Astrocyte of the hippocampus (primary cell): ENCODE measurements around the gene OR51G2.
"Not testable (repeated sequence)": the region's sequence is repeated elsewhere in the genome, so short reads cannot be mapped to it uniquely, and the experiment has no call there.

Experiments
- DNase-seq: peaks from one replicate; pipeline ENCODE4 v3.0.0; 2011; ENCODE audit warnings: low read depth, low spot score

Gene OR51G2, protein sequence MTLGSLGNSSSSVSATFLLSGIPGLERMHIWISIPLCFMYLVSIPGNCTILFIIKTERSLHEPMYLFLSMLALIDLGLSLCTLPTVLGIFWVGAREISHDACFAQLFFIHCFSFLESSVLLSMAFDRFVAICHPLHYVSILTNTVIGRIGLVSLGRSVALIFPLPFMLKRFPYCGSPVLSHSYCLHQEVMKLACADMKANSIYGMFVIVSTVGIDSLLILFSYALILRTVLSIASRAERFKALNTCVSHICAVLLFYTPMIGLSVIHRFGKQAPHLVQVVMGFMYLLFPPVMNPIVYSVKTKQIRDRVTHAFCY

DNA sequence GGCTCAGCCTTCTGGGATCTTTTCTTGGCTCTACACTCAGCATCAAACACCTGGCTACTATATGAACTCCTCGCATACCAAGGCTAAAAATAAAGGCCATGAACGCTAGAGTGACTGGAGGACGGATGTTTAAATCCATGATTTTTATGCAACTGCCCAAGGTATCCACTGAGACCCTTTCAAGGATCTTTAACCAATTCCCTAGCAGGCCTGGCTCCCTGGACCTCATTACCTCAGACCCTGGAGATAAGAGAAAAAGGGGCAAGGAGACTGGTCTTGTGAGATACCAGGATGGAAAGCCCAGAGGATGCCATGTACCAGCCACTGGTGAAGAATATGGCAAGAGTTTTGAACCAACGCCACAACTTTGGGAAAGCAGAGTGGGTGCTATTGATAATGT lies at the start of gene OR51G2:
TSS of gene OR51G2 (minus strand) at position 101 of the 400 bp plus-strand sequence. CDS start 3,687 bp downstream, outside the sequence.
- no peak for DNase-seq

DNA sequence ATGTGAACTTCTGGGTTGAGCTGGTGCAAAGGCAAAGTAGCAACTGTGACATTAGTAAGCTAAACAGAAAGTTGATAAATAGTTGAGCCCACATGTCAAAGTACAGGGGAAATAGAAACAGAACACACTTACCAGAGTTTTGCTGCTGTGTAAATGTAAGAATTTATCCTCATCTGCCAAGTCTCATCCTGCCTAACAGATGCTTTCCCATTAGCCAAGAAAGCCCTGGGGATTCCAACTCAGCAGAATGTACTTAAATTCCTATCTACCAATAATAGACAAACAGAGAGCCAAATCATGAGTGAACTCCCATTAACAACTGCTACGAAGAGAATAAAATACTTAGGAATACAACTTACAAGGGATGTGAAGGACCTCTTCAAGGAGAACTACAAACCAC lies 43.7 kb upstream of the OR51G2 start:
- no peak for DNase-seq

DNA sequence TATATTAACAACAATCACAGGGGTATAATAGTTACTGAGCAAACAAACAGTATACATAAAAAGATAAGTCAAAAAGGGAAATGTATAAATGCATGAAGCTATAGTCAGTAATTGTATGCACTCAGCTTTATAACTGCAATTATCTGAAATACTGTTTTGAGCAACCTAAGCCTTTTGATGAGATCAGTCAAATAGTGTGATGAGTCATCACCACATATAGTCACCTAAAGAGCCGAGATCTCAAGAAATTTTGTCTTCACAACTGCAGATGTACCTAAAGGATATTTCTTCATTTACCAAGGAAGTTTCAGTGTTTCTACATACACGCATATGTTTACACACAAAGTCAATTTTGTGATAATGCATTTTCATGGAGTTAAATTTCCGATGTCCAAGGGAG lies 41.7 kb upstream of the OR51G2 start:
- DNase-seq: no peak

DNA sequence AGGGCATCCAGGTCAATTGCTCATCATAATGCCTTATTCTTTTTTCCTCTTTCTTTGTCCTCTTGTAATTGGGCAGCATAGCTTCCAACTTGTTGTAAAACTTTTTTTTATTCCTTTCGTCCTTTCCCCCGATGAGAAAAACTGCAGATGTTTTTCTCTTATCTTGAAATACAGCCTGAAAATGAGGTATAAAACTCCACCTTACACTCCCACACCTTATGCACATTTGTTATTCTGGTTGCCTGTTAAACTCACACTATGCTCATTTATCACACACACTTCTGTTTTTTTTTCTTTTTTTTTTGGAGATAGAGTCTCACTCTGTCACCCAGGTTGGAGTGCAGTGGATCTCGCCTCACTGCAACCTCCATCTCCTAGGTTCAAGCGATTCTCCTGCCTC lies 38.2 kb upstream of the OR51G2 start:
- no peak for DNase-seq

DNA sequence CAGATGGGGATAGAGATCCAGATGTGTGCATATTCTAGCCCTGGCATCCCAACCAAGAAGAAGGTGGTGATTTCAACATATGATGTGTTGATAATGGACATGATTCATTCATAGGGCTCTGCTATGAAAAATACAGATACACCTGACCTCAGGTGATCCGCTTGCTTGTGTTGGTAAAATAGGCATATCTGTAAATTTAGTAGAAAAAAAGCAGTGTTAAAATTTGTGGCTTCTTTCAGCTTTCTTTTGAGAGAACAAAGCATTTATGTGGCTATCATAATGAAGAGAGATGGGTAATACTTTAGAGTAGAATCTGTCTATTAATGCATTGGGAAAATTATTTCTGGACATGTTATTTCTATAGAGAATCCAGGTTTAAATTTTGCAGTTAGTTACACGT lies 36.5 kb upstream of the OR51G2 start, which contains the start of gene OR51A2:
TSS of gene OR51A2 (minus strand) at position 101 of the 400 bp plus-strand sequence. CDS start at position 101, 0 bp downstream.
- not testable (repeated sequence) for DNase-seq

DNA sequence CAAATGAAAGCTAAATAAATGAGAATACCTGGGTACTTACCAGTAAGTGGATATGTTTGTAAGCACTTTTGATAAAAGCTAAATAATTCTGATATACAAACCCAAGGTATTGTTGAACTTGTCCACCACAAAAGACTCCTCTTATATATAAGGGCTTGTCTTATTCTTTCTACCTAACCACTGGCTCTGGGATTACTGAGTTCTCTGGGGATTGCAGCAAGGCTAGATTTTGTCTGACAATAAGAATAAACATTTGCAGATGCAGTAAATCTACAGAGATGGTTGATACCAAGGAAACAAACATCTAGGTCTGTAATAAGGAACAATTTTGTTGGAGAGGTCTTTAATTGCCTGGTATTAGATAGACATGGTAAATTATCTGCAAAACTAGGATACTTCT lies 28.4 kb upstream of the OR51G2 start, which contains the start of gene OR51A4:
TSS of gene OR51A4 (minus strand) at position 101 of the 400 bp plus-strand sequence. CDS start 505 bp downstream, outside the sequence.
- DNase-seq: no peak

DNA sequence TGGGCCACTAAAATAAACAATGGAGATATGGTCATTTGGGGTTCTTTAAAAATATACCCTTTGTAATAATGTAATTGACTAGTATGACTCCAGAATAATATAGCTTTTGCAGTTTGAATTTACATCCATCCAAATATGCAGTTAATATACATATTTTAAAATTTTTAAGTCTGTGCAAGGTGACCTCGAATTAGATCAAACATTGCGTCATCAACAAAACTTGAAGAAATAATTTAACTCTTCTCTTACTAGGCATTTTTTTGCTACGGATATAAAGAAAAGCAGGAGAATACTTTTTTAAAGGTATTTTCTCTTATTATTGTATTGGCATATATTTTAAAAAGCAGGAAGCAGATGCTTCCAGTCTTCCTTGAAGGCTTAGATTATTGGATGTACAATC lies 17.6 kb upstream of the OR51G2 start:
- no peak for DNase-seq

DNA sequence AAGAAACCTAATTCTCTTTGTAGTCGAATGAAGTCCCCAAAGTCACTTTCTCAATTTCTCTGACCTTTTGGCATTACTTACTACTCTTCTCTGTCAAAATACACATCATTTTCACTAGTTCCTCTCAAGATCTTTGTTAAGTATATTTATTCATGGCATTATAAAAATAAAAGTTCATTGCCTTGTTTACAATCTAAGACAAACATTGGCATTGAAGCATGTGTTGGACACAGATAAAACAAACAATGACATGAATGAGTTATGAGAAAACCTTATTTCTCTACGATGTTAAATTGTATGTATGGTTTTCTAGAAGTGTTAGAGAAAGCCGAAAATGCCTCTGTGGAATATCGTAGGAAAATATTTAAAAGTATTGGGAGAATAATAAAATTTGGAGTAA lies 13.6 kb upstream of the OR51G2 start:
- DNase-seq: no peak

DNA sequence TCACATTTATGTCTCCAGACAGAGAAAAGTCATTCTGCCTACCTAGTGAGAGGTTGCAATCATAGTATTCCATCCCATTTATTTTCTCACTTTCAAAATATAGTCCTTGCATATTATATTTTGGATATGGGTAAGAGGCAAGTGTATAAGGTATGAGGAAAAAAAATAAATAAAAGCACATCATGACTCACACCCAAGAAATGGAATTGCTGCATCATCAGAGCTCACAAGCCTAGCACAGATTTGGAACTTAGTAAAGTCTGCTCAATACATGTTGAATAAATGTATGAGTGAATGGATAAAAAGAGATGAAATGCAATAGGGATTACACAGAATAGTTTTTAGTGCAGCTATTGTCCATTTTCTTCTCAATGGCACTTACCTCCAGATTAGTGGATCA lies 7.5 kb upstream of the OR51G2 start:
- no peak for DNase-seq

DNA sequence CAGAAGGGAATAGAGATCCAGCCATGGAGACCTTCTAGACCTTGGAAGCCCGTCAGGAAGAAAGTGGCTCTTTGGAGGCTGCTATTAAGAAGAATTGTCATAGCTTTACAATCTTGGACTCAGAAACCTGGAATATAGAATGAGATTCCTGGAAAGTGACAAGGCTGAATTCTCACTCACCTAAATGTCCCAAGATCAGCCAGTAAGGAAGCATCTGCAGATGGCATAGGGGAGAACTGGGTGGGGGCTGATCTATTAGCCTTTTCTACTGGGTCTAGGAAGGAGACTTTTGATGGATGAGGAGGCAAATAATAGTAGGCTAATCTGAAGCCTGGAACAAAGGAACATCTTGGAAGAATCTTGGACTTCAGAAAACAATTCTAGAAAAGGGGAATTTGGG lies 5.1 kb upstream of the OR51G2 start, which contains the start of gene OR51G1:
TSS of gene OR51G1 (minus strand) at position 101 of the 400 bp plus-strand sequence. CDS start at position 101, 0 bp downstream.
- no peak for DNase-seq

DNA sequence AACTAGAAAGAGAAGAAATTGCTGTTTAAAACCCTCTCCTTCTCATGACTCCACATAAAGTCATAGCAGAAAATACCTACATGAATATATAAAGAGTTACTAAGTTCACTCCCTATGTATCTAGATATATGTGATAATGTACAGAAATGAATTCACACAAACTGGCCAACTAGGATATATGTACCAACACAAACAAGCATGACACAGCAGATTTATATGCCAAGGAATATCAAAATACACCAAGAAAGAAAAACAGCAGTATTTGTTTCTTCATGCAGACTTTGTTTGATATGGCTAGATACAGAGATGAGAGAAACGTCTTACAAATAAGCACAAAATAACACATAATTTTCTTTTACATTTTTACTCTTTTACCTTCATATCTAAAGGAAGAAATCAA lies 3.2 kb upstream of the OR51G2 start:
- no peak for DNase-seq

DNA sequence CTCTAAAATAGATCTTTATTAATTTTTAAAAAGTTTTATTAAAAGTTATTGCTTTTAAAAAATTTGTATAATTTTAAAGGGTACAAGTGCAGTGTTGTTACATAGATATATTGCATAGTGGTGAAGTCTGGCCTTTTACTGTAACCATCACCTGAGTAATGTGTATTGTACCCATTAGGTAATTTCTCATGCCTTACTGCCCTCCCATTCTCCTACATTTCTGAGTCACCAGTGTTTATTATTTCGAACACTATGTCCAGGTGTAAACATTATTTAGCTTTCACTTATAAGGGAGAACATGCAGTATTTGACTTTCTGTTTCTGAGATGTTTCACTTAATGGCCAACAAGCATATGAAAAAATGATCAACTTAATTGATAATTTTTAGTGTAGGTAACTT lies 2.6 kb upstream of the OR51G2 start:
- DNase-seq: no peak

DNA sequence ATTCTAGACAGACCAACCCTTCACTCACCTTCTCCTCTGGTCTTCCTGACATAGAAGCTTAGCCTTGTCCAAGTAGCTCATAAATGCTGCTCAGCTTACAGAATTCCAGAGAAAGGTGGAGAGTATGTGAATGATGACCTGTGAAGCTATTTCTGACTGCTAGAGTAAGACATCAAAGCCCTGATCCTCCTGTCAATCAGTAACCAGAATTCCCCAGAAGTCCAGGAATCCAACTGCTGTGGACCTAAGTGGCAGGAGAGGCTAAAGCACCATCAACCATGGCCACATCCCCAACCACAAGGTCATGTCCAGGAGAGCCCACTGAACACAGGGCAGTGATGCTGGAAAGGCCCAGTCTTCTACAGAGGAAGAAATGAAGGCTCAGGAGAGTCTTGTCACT lies 2.6 kb downstream of the OR51G2 start:
- no peak for DNase-seq

DNA sequence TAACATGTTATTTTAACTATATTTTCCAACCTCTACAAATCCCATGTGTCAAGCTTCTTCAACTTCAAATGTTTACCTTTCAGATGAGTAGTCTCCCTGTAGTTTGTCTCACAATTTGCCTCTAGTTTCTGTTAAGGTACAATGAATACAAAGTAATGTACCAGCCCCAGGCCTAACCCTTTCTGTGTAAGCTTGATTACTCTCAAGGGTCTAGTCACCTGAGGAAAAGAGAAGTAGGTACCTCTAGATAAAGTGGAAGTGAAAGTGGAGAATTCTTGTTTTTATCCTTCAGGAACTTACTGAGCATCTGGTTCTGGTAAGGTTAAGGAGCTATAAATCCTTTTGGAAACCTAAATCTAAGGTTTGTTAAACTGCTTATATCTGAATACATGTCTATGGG lies 15.7 kb downstream of the OR51G2 start, which contains the start of gene OR51A7:
TSS of gene OR51A7 (plus strand) at position 300 of the 400 bp plus-strand sequence. CDS start 3,587 bp downstream, outside the sequence.
- no peak for DNase-seq

DNA sequence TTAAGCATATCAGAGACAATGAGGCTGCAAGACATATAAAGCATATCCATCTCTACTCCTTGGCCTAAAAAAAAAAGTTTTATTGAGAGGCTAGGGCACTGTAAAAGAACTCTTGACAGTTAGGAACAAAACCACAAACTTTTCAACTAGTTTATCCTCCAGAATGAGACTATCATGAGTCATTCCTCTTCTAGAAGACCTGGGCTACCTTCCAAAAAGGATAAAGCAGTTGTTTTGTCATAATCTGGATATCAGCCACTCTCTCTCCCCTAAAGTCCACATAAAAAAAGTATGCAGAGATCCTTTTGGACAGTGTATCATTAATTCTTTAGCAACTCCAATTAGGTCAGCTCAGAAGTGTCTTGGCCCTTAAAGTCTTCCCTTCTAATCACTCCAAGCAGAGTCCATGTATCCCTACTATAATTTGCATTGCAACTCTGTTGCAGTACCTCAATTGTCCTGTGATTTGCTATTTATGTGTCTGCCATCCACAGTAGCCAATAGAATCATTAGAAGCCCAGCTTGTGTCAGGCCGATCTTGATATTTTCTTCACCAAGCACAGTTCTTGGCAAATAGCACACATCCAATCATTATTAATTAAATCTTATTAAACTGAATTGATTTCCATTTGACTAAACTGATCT lies 27.0 kb downstream of the OR51G2 start:
- DNase-seq: peak; percentile 87

DNA sequence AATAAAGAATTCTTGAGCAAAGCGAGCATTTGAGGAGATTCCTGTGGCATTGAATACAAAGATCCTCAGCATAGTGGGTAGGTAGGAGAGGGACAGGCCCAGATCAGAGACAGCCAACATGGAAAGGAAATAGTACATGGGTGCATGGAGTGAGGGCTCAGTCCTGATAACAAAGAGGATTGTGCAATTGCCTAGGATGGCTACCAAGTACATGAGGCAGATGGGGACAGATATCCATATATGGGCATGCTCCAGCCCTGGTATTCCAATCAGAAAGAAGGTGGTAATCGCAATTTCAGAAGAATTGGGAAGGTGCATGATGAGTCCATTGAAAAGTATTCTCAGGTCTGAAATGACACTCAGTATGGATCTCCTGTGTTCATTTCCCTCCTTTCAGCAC lies 28.9 kb downstream of the OR51G2 start:
- DNase-seq: peak; percentile 2

DNA sequence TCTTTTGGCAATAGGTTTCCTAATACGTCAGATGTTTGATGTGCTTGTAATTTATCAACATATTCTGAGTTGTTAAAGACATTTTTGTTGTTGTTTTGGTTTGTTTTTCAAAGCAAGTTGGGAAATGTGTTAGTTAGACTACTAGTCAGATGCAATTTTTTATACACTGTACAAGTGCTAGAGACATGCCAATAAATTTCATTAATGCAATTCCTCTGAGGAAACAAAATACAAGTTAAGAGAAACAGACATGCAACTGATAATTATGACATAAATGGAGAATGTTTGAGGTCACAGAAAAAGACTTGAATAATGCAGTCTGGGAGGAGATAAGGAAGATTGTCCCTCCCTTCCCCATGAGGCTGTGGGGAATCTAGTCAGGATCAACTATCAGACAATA lies 31.6 kb downstream of the OR51G2 start:
- DNase-seq: no peak

DNA sequence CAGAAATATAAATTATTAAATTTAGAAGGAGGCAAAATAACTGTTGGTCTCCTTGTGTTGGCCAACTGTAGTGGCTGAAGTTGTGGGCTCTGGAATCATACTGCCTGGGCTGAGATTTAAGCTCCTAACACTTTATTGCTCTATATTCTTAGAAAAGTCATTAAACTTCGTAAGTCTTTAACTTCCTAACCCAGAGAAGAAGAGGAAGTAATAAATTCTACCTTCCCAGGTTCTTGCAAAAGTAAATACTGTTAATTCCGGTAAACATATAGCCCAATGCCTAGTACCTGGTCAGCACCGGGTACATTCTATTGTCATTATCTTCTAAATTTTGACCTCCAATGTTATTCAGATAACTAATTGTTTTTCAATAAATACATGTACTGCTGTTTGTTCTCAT lies 33.0 kb downstream of the OR51G2 start:
- no peak for DNase-seq

DNA sequence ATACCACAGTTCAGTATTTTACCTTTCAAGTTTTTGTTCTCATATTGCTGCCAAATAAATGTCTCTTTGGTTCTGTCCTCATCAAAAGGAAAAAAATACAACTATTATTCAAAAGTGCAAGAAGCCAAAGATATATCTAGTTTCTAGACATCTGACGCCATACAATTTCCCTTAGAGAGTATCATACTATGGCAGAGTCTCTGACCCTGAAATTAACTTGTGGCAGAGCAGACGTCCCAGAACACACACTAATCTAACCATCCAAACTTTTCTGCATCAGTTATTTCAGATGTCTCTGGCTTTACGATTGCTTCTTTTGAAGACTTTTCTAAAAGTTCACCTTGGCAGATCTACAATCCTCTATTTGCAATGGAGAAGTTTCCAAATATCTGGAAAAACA lies 34.8 kb downstream of the OR51G2 start:
- DNase-seq: no peak

DNA sequence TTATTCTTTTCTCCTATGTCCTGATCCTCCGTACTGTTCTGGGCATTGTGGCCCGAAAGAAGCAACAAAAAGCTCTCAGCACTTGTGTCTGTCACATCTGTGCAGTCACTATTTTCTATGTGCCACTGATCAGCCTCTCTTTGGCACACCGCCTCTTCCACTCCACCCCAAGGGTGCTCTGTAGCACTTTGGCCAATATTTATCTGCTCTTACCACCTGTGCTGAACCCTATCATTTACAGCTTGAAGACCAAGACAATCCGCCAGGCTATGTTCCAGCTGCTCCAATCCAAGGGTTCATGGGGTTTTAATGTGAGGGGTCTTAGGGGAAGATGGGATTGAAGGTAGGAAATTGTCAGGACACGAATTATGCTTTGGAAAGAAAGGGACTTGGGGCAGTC lies 36.6 kb downstream of the OR51G2 start:
- DNase-seq: no peak

DNA sequence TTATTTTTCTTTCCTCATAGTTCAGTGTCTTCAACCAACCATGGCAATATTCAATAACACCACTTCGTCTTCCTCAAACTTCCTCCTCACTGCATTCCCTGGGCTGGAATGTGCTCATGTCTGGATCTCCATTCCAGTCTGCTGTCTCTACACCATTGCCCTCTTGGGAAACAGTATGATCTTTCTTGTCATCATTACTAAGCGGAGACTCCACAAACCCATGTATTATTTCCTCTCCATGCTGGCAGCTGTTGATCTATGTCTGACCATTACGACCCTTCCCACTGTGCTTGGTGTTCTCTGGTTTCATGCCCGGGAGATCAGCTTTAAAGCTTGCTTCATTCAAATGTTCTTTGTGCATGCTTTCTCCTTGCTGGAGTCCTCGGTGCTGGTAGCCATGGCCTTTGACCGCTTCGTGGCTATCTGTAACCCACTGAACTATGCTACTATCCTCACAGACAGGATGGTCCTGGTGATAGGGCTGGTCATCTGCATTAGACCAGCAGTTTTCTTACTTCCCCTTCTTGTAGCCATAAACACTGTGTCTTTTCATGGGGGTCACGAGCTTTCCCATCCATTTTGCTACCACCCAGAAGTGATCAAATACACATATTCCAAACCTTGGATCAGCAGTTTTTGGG lies 37.2 kb downstream of the OR51G2 start, which contains the start of gene OR51T1:
TSS of gene OR51T1 (plus strand) at position 41 of the 641 bp plus-strand sequence. CDS start at position 41, 0 bp downstream.
- peak; percentile 3 for DNase-seq

DNA sequence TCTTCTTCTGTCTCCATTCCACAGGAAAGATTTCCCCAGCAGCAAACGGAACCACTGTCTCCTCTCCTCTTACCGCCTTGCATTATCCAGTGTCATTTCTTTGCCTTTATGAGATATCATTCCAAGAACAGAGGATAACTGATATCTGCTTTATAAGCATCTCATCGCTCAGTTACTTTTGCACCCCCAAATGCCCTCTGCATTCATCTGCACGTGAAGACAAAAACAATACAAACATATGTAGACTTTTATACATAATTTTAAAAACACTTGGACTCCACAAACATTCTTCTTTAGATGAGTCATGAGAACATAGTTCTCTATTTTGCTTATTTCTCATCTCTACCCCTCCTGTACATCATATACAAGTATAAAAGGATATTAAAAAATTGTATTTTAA lies 38.0 kb downstream of the OR51G2 start:
- DNase-seq: no peak
